Stimulated activated CD8-positive, alpha-beta memory T cell treated with anti-CD3 and anti-CD28 coated beads, Interleukin-7, amount 100 ng/mL, for 4 hours (primary cell): Measurements from ENCODE around the gene PDE8A.
A peak's percentile ranks its signal among the peaks of the same experiment; 100 is the strongest.

Source experiments
- DNase-seq, 2 donors: peaks; one replicate each; pipeline ENCODE4 v3.0.0-alpha.2; 2020; ENCODE audit warnings: low read depth in 2 of 2

PDE8A gene

DNA sequence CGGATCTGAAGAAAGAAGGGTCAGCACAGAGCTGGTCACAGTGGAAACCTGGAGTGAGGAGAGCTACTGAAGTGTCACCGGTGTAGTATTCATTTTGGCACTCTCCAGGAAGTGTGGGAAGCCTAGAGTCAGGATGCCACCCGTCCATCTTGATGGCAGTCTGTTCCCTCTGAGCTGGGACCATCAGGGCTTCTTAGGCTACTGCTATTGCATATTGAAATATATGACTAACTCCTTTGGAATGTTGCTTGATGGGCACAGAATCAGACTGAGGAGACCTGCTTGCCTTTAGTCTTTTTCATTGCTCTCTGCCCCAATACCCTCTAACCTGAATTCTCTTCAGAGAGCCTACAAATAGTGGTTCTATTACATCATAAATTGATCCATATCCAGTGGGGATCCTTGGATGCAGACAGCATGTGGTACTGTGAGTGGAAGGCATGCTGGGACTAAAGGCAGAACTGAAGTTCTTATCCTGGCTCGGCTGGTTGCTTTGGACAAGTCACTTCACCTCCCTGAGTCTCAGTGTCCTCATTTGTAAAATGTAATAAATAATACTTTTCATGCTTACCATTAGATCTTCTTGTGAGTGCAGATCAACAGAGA lies 143.5 kb downstream of the PDE8A start:
- no peak for DNase-seq

DNA sequence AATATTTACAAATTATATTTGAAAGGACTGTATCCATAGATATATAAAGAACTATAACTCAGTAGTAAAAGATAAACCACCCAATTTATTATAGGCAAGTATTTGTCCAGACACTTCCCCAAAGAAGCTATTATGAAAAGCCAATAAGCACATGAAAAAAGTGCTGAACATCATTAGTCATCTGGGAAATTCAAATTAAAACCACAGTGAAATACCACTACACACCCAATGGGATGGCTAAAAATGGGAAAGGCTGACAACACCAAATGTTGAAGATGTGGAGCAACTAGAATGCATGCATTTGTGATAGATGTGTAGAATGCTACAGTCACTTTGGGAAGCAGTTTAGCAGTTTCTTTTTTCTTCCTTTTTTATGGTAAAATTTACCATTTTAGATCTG lies 147.0 kb downstream of the PDE8A start:
- DNase-seq: no peak

DNA sequence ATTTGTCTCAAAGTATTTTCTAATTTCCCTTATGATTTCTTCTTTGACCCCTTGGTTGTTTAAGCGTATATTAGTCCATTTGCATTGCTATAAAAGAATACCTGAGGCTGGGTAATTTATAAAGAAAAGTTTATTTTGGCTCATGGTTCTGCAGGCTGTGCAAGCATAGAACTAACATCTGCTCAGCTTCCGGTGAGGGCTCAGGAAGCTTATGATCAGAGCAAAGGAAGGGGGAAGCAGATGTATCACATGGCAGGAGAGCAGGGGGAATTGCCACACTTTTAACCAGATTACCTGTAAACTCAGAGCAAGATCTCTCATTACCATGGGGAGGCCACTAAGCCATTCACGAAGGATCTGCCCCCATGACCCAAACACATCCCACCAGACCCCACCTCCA lies 148.2 kb downstream of the PDE8A start:
- no peak for DNase-seq

DNA sequence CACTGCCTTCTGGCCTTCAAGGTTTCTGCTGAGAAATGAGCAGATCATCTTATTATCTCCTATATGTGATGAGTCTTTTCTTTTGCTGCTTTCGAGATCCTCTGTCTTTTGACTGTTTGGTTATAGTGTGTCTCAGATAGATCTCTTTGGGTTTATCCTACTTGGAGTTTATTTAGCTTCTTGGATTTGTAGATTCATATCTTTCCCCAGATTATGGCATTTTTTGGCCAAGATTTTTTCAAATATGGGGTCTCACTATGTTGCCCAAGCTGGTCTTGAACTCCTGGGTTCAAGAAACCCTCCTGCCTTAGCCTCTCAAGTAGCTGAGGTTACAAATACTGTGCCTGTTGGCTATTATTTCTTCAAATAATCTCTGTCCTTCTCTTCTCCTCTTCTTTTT lies 150.3 kb downstream of the PDE8A start:
- DNase-seq: no peak

DNA sequence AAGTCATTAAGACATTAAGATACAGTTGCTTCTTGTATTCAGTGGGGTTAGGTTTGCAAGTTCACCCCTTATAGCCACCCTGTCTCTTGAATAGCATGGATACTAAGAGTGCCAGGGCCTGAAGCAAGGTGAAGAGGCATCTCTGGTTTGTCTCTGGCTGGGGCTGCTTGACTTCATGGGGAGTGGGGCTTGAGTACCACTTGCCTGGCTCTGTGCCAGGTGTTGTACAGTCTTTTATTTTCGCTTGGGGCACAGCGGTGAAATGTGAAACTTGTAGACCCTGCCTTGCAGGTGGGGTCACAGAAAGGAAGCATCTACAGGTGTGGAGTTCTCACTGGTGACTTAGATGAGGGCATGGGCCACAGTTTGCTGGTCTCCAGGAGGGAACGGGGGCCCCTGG lies 152.1 kb downstream of the PDE8A start:
- no peak for DNase-seq

DNA sequence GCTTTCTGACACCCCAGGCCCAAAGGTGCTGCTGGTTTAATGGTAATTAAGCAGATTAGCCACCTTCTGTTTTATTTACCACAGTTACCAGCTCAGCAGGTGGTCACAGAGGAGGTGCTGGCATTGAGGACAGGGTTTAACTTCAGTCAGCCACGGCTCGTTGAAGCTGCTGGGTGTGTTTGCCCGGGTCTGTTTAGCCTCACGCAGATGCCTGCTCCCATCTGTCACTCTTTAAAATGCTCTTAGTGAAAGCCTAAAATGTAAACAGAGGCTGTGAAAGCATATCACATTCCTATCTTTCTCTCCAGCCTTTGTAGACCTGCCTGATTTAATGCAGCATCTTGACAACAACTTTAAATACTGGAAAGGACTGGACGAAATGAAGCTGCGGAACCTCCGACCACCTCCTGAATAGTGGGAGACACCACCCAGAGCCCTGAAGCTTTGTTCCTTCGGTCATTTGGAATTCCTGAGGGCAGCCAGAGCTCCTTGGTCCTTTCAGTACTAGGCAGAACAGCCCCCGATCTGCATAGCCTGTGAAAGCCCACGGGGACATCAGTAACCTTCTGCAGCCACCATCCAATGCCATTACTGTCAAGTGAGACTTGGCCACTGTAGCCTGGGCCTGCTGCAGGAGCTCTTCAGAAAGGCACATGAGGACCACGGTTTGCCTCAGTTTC lies 156.0 kb downstream of the PDE8A start:
- no peak for DNase-seq

DNA sequence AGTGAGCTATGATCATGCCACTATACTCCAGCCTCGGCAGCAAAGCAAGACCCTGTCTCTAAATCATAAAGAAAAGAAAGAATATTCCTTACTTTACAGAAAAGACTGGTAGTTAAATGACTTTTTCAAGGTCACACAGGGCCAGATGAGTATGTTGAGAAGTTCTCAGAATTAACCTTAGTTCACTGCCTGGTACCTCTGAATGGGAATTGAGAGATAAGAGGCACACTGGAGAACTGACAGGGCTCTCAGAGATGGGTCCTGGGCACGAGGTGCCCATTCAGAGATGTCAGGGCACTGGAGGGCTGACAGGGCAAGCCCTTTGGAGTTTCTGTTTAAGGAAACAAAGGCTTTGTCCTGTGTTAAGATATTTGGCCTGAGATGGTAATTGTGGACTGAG lies 157.7 kb downstream of the PDE8A start:
- DNase-seq: no peak

DNA sequence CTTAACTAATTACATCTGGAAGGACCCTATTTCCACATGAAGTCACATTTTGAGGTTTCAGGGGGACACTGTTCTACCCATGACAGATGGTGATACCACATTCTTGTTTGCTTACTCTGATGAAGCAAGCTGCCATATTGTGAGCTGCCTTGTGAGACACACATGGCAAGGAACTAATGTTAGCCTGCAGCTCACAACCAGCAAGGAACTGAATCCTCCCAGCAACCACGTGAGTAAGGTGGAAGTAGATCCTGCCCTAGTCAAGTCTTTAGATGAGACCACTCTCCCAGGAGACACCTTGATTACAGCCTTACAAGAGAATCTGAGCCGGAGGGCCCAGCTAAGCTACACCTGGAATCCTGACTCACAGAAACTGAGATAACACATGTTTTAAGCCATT lies 160.1 kb downstream of the PDE8A start:
- DNase-seq: no peak

DNA sequence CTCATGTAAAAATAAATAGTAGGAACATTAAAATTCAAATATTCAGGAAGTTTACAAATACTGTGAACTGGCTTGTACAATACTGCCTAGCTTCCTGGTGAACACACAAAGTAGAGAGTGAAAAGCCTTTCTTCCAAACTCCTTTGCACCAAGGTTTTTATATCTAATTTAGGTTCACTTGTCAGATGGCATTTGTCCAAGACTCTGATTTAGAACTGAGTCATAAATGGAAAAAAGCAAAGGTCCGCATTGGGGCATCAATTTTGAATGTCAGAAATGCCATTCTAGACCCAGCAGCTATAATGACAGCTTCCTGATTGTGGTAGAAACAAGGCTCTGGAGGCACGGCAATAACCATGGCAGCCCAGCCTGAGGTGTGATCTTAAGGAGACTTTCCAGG lies 160.7 kb downstream of the PDE8A start:
- DNase-seq: no peak

DNA sequence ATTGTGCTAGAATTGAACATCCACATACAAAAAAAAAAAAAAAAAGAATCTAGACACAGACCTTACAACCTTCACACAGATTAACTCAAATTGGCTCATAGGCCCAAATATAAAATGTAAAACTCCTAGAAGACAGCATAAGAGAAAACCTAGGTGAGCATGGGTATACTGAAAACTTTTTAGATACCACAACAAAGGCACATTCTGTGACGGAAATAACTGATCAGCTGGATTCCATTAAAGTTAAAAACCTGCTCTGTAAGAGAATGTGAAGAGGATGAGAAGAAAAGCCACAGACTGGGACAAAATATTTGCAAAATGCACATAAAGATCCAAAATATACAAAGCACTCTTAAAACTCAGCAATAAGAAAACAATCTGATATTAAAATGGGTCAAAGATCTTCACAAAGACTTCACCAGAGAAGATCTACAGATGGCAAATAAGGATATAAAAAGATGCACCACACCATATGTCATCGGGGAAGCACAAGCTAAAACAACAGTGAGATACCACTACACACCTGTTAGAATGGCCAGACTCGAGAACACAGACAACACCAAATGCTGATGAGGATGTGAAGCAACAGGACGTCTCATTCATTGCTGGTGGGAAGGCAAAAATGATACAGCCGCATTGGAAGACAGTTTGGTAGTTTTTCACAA lies 167.9 kb downstream of the PDE8A start:
- no peak for DNase-seq

DNA sequence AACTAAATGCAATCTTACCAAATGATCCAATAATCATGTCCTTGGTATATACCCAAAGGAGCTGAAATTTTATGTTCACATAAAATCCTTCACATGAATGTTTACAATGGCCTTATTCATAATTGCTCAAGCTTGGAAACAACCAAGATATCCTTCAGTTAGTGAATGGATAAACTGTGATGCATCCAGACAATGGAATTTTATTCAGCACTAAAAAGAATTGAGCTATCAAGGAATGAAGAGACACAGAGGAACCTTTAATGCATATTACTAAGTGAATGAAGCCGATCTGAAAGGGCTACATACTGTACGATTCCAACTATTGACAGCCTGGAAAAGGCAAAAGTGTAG lies 168.4 kb downstream of the PDE8A start:
- no peak for DNase-seq

DNA sequence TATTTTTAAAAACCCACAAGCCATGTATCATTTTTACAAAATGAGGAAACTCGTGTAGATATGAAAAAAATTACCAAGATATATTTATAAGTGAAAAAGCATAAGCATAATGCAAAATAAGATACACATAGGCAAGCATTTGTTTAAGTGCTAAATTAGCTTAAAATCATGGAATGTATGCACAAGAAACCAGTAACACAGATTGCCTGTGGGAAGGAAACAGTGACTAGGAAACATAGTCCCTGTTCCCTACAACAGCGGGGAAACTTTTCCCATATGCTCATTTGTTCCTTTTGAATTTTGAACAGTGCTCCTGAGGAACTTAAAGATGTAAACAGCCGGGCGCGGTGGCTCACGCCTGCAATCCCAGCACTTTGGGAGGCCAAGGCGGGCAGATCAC lies 169.5 kb downstream of the PDE8A start:
- no peak for DNase-seq

DNA sequence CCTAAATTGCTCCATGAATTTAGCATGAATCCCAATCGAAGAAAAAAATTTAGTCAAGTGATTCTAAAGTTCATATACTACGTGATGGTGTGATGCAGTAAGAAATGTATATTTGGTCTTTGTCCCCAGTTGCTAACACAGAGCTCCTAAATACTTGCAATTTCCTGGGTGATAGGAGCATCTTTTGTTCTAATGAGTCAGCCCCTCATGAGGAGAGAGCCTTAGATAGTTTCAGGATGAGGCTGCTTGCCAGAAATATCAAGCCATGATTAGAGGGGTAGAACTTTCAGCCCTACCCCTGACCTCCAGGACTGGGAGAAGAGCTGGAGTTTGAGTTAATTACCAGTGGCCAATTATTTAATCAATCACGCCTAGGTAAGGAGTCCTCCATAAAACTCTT lies 170.2 kb downstream of the PDE8A start:
- no peak for DNase-seq

DNA sequence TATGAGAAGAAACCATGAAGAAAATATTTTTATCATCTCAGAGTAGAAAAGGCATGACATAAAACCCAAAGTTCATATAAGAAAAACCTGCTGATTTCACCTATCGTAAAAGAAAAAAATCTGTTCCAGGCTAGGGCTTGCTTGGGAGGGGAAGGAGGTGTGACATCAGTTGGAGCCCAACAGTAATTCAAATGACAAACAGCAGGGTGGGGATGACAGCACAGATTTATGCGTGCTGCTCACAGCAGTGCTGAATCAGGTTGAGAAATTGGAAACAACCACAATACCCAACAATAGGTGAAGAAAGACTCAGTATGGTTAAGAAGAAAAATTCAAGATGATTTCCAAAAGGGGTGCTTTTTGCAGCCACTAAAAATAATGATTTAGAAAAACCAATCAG lies 172.4 kb downstream of the PDE8A start:
- no peak for DNase-seq

DNA sequence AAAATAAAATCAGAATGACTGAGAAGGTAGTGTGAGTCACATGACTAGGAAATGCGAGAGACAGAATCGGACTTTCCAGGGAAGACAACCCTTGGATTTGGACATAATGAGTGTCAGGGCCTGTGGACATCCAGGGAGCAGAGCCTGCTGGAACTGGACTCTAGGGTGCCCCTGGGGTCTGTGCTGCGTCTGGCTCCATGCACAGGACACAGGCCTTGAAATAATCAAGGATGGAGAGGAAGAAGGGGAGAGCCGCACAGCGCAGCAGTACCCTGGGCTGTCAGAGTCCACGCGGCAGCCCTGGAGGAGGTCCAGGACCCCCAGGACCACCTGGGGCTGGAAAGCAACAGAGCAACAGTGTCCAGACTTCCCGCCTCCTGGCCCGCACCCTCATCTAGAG lies 173.7 kb downstream of the PDE8A start:
- DNase-seq: no peak

DNA sequence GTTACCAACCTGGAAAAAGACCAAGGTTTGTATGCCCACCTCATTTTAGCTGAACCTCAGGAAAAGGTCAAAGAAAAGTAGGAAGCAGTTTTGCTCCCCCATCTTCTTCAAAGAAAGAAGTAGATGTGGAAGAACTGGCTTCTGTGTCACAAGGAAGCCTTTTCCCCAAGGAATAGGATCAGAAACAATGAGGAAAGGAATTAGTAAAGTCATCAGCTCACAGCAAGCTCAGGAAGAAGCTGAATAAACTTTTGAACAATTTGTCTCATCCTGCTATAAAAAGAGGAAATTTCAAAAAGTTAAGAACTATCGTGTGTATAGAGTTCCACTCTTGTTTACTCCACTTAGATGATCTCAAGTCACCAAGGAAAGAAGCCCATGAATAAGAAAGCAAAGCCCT lies 174.2 kb downstream of the PDE8A start:
- DNase-seq: no peak

DNA sequence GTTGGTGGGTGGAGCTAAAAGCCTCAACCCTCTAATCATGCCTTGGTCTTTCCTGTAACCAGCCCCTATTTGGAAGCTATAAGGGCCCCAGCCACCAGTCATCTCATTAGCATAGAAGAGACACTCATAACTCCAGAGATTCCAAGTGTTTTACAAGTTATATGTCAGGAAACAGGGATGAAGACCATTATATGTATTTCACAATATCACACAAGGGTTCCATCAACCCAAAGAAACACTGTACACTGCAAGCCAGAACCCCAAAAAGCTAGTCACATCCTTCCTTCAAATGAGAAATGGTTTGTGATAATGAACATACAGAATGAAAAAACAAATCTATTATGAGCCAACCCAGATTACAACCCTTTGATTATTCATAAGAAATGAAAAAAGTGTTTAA lies 175.7 kb downstream of the PDE8A start:
- no peak for DNase-seq

DNA sequence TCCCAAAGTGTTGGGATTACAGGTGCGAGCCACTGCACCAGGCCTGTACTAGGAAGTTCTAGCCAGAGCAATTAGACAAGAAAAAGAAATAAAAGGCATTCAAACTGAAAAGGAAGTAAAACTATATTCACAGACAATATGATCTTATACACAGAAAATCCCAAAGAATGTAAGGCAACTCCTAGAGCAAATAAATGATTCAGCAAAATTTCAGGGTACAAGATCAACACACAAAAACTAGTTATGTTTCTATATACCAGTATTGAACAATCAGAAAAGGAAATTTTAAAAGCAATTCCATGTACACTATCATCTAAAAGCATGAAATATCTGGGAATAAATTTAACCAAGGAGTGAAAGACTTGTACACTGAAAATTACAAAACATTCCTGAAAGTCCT lies 180.6 kb downstream of the PDE8A start:
- no peak for DNase-seq

DNA sequence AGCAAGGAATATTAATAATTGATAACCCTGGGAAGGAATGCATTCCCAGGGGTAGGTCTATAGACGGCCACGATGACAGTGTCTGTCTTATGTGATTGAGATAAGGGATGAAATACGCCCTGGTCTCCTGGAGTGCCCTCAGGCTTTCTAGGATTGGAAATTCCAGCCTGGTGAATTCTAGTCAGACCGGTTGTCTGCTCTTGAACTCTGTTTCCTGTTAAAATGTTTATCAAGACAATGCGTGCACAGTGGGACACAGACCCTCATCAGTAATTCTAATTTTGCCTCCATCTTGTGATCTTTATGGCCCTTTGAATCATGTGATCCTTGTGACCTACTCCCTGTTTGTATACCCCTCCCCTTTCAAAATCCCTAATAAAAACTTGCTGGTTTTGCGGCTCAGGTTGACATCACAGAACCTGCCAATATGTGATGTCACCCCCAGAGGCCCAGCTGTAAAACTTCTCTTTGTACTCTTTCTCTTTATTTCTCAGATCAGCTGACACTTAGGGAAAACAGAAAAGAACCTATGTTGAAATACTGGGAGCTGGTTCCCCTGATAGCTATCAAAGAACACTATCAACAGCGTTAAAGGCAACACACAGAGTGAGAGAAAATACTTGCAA lies 183.3 kb downstream of the PDE8A start:
- no peak for DNase-seq

DNA sequence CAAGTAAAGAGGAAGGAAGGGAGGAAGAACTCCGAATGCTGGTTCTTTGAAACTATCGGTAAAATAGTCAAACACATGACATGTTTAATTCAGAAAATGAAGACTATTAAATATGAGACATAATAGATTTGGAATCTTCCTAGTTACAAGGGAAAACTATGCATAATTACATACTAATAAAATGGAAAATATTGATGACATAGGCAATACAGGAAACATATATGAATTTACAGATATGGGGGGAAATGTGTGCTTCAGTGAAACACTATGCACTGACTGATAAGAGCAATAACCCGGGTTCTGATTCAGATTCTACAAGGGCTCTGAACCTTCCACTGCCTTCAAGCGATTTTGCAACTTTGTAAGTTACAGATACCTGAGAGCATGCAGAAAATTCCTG lies 185.9 kb downstream of the PDE8A start:
- no peak for DNase-seq

DNA sequence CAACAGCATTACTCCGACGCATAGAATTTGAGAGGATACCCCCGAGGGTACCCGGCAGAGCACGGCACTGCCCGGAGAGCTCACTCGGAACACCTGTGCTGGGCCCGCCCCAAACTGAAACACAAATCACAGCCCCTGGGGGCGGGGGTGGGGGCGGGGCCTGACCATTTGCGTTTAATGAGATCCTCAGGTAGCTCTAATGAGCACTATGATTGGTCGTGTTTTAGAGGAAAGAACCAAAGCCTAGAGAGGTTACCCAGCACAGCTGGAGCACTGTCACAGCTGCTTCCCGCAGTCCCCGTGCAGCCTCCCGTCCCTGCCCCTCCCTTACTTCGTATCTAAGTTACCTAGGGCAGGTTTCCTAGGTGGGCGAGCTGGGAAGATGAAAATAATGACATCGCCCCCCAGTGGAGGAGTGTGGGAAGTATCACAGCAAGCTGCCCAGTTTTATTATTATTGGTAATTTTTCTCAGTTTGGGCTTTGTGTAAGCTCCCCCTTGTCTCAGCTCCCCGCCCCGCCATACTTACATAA lies 187.1 kb downstream of the PDE8A start:
- DNase-seq: peak; percentile 12 to 26

DNA sequence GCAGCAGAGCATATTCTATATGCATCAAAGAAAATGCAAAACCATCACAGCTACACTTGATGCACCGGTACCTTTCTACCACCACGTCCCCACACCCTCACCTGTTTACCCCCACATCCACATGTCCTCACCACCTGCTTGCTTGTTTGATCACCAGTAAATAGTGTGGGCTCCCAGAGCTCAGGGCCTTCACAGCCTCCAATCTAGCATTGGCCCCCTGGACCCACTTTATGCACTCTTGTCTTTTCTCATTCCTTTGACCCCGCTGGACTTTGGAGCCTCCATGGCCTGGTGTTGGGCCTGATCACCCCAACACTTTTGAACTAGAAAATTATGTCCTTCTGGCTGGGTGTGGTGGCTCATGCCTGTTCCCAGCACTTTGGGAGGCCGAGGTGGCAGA lies 190.1 kb downstream of the PDE8A start:
- DNase-seq: no peak
